KOPT-K1 (cell line): Measurements from ENCODE around the gene HUS1B.
"Not testable (repeated sequence)": the region's sequence is repeated elsewhere in the genome, so short reads cannot be mapped to it uniquely, and the experiment has no call there.

Experiments
- H3K27ac ChIP-seq: fragments of 200-600 bp; sonication (generic); 2 replicates; pipeline ENCODE4 v1.5.1; 2016; ENCODE audit warnings: antibody characterized with exemption, mild to moderate bottlenecking, low read depth, low read length; ENCODE audit not compliant: poor library complexity, severe bottlenecking
- H3K36me3 ChIP-seq: fragments of 200-600 bp; sonication (generic); 2 replicates; pipeline ENCODE4 v1.5.1; 2017; ENCODE audit warnings: antibody characterized with exemption, mild to moderate bottlenecking, low read length, moderate library complexity; ENCODE audit not compliant: insufficient read depth
- H3K9me3 ChIP-seq: fragments of 200-600 bp; sonication (generic); 2 replicates; pipeline ENCODE4 v1.5.1; 2017; ENCODE audit warnings: antibody characterized with exemption, low read length, mild to moderate bottlenecking; ENCODE audit not compliant: insufficient read depth, poor library complexity, severe bottlenecking

The HUS1B gene

DNA sequence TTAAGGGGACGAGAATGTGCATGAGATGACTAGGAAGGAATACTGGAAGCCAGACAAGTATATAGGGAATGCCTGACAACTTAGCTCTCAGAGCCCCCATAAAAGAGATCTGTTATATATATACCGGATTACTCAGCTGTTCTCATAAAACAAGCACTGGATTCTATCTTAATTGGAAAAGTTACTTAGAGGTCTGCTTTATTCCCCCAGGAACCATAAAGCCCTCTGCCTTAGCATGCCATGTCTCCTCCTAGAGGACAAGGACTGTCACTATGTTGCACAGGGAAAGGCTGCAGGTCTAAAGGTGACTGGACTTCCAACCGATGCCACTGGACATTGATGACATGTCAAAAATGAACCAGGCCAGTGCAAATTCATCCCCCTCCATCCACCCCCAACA is 29.6 kb upstream of the HUS1B start:
- no peak overlapping the region for H3K27ac ChIP-seq
- H3K9me3 ChIP-seq: no peaks in the 10 kb centered on the region
- H3K36me3 ChIP-seq: peaks cover 31% of the 10 kb centered on the region

DNA sequence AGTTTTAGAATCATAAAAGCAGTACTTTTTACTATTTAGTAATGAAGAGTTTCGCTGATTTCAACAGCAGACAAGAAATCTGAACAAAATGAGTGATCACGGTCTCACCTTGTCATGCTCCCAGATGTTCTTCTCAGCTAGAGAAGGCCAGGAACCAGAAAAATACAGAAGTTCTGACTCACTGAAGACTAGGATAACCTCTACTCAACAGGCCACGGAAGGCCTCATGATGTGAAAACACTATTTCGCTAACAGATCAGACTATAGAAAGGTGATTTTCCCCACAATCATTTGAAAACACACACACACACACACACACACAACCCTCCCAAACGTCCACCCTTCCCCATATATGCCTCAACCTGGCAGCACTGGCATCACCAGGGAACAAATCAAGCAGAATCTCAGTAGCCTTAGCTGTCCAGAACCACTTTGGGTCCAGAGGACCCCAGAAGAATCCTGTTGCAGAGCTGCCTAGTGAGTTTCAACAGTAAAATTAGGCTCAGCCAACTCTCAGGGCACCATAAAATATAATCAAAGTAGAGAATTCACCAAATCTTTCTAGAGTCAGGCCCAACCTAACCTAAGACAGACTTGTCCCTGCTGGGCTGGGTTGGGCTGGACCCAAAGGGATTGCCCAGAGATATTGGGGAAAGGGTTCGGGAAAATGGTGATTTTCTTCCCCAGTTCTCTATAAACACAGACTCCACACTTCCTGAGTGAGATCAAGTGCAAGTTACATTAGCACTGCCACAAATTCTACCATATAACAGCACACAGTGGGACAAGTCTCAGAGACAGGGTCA is 28.1 kb upstream of the HUS1B start:
- Histone ChIP-seq H3K9me3 (no peaks in the 10 kb centered on the region), H3K27ac (no peak overlapping the region), H3K36me3 (peaks cover 27% of the 10 kb centered on the region)

DNA sequence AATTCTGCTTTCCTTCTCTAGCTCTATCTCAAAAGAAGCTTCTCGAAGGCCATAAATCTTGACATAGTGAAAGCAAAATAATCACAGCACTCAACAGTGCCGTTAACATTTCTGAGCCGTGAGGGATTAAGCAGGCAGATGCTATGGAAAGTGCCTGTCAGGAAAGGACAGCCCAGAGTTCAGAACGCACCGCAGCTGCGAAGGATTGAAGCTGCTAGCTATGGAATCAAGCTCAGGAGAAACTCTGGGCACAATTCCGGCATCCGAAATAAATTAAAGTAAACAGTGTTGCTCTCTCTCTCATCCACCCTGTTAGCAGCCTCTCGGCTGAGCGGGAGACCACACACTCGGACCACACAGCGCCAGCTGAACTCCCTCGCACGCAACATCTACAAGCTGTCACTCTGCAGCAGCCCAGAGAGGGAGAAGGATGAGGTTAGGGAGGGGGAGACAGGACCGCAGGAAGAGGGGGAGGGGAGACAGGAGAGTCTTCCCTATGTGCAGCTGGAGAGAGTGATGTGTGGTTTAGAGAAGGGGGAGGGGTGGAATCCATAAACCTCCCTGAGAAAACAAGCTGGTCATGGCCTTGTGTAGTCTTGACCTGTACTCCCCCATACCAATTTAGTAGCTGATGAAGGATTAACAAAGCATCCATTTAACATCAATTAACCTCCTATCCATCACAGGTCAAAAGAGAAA is 27.0 kb upstream of the HUS1B start:
- Histone ChIP-seq H3K9me3 (no peaks in the 10 kb centered on the region), H3K36me3 (peaks cover 16% of the 10 kb centered on the region; the same call in 1 of the 2 replicates), H3K27ac (no peak overlapping the region)

DNA sequence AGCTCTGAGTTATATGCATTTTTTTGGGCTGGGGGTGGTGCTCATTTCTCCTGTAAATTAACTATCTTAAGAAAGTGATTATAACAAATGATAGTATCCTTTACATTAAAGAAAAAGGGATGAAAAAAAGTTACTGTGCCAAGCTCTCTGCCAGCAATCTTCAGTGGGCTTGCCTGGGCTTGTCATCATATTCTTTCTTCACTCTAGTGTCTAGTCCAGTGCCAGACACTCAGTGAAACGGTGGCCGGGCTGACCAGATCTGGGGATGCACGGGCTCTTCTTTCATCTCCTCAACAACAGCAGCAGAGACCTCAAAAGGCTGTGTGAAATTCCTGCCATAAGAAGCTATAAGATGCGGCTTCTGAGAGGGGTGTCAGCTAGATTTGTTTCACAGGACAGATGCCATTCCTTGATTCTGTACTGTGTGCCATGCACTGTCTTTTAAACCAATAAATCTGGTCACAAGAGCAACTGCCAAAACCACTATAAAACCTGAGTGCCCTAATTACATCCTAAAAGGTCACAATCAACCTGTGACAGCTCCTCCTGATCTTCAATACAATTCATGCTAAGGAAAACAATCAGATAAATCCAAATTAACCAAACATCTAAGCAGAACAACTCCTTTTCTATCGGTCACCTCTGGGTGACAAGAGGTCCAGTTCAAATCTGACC is 23.9 kb upstream of the HUS1B start:
- peaks cover 10% of the 10 kb centered on the region for H3K9me3 ChIP-seq
- H3K36me3 ChIP-seq: no peaks in the 10 kb centered on the region
- H3K27ac ChIP-seq: no peak overlapping the region

DNA sequence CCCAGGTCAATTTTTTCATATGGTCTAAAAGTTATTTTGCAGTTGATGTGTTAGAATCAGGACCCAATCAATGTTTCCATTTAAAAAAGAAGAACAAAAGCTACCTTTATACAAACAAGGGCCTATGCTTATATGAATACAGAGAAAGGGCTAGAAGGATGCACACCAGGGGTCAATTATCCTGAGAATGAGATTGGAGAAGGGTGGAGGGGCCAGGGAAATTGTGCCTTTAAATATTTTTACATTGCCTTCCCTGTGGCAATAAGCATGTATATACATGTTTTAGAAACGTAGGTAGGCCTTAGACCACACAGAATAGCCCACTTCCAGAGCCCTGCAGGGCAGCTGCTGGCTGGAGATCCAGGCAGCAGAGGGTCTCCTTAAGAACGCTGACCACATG is 23.4 kb upstream of the HUS1B start:
- Histone ChIP-seq H3K36me3 (no peaks in the 10 kb centered on the region), H3K9me3 (peaks cover 10% of the 10 kb centered on the region), H3K27ac (no peak overlapping the region)

DNA sequence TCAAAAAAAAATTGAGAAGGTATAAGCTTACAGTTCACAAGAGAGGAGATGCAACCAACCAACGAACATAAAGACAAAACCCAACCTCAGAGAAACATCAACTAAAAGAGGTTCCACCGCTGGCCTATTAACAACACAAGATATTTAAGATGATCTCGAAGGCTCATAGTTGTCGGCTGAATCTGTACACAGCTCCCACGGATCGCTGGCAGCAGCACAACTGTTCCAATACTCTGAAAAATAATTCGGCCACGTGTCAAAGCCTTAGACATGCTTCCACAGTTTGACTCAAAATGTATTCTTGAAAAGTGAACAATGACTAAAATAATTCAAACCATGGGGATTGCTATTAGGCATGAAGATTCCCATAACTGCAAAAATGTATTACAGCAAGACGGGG is 22.4 kb upstream of the HUS1B start:
- peaks cover 10% of the 10 kb centered on the region for H3K9me3 ChIP-seq
- no peaks in the 10 kb centered on the region for H3K36me3 ChIP-seq
- no peak overlapping the region for H3K27ac ChIP-seq

DNA sequence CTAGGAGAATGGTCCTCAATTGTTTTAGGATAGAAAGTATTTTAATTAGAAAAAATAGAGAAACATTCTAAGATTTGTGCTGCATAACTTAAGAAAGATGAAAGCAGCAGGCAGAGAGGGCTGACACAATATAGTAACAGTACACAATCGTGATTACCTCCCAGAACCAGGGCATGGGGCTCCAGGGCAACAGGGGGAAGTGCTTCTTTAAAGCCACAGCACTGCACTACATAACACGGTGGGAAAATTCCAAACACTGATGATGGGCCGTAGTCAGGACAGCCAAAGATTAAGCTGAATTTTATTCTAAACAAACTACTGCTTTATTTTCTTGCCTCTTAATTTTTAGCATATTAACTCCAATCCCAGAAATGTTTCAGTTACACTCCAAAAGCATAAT is 21.6 kb upstream of the HUS1B start:
- H3K27ac ChIP-seq: no peak overlapping the region
- no peaks in the 10 kb centered on the region for H3K36me3 ChIP-seq
- peaks cover 10% of the 10 kb centered on the region for H3K9me3 ChIP-seq

DNA sequence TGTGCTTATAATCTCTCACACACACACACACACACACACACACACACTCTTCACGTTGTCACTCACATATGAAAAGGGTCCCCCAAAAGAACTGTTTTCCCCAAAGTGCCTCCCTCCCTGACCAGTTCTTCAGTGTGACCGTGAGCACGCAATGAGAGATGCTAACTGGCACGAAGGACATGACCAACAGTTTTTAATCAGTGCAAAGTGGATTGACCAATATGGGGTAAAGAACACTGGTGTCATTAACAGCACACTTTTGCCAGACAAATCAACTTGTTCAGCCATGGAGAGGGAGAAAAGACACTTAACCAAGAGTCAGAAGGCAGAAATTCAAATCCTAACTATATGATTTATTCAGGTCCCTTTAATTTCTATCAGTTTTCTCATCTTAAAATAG is 21.0 kb upstream of the HUS1B start:
- Histone ChIP-seq H3K36me3 (no peaks in the 10 kb centered on the region), H3K27ac (no peak overlapping the region)

DNA sequence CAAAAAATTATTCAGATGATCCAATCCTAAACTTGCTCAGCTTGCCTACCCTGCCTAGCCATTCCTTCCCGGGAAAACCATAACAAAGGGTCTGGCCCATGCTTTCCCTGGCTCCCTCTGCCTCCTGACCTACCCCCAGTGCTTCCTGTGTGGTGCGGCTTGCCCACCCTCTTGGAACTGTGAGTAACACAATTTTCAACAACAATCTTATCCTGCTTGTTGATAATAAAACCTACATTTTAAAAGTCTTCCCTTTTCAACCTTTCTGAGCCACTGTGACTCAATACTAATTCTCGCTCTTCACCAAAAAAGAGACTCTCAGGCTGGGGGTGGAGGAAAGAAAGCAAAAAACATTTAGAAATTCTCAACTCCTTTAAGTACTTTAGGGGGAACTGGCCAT is 18.1 kb upstream of the HUS1B start:
- peaks cover 19% of the 10 kb centered on the region for H3K9me3 ChIP-seq
- peaks cover 1% of the 10 kb centered on the region; the same call in 1 of the 2 replicates for H3K36me3 ChIP-seq
- H3K27ac ChIP-seq: no peak overlapping the region

More for the DNA sequence above, 21.0 kb upstream of the HUS1B start:
- peaks cover 10% of the 10 kb centered on the region for H3K9me3 ChIP-seq

DNA sequence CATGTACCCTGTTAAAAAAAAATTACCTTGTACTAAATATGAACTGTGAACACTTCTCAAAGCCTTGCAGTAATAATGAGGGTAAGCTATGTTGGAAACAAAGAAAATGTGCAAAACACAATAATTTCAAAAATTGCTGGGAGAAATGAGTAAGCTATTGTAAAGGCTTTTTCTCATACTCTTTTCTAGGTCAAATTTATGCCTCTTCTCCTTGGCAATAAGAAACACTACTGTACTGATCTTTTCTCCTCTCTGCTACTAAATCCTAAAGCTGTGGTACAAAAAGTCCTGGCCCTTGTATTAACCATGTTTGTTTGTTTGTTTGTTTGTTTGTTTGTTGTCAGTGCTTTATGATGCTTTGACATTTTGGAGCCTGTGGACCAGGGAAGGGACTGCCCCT is 17.5 kb upstream of the HUS1B start:
- Histone ChIP-seq H3K36me3 (peaks cover 6% of the 10 kb centered on the region; the same call in 1 of the 2 replicates), H3K9me3 (peaks cover 19% of the 10 kb centered on the region), H3K27ac (no peak overlapping the region)

DNA sequence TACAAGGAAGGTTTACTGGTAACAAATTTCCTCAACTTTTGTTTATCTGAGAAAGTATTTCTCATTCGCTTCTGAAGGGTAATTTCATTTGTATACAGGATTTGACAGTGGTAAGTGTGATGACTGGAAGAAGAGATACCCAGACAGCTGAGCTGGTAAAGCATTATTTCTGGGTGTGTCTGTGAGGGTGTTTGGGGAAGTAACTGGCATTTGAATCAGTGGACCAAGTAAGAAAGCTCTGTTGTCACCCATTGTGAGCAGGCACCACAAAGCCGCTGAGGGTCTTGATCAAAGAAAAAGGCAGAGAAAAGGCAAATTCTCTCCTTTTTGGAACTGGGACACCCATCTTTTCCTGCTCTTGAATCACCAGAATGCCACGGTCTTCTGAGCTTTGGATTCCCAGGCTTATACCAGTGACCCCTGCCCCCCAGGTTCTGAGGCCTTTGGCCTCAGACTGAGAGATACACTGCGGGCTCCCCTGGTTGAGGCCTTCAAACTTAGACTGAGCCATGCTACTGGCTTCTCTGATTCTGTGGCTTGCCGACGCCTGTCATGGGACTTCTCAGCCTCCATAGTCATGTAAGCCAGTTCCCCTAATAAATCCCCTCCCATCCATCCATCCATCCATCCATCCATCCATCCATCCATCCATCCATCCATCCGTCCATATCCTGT is 10.5 kb upstream of the HUS1B start:
- Histone ChIP-seq H3K27ac (no peak overlapping the region), H3K36me3 (peaks cover 6% of the 10 kb centered on the region; the same call in 1 of the 2 replicates), H3K9me3 (peaks cover 12% of the 10 kb centered on the region)

DNA sequence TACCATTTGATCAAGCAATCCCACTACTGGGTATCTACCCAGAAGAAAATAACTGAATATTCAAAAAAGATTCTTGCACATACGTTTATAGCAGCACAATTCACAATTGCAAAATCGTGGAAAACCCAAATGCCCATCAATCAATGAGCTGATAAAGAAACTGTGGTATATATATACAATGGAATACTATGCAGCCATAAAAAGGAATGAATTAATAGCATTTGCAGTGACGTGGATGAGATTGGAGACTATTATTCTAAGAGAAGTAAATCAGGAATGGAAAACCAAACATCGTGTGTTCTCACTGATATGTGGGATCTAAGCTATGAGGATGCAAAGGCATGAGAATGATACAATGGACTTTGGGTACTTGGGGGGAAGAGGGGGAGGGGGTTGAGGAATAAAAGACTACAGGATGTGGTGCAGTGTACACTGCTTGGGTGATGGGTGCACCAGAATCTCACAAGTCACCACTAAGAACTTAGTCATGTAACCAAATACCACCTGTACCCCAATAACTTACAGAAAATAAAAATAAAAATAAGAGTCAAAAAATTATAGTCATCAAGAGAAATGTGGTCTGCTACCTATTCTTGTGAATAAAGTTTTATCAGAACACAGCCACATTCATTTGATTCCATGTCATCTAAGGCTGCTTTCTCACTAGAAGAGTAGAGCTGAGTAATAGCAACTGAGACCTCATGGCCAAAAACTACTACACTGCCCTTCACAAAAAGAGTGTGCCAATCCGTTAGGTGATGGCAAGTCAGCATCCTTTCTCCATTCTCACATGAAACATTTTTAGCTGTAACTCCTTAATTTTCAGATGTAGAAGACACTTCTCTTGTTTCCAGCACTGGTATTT is 8.7 kb upstream of the HUS1B start:
- Histone ChIP-seq H3K9me3 (peaks cover 7% of the 10 kb centered on the region), H3K36me3 (peaks cover 6% of the 10 kb centered on the region; the same call in 1 of the 2 replicates), H3K27ac (no peak overlapping the region)

DNA sequence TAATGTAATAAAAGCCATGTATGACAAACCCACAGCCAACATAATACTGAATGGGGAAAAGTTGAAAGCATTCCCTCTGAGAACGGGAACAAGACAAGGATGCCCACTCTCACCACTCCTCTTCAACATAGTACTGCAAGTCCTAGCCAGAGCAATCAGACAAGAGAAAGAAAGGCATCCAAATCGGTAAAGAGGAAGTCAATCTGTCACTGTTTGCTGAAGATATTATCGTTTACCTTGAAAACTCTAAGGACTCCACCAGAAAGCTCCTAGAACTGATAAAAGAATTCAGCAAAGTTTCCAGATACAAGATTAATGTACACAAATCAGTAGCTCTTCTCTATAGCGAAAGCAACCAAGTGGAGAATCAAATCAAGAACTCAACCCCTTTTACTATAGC is 6.9 kb upstream of the HUS1B start:
- not testable (repeated sequence) for H3K36me3 ChIP-seq, H3K27ac ChIP-seq, H3K9me3 ChIP-seq
